AG04449 (cell line): ENCODE results near the gene PSRC1.

Experiments used
- CTCF ChIA-PET: fragments of 350-600 bp; formaldehyde crosslinking; extraction: SDS; loops from one replicate; lab custom pipeline; 2021; ENCODE audit warnings: antibody characterized with exemption; lab: Yijun Ruan, JAX
- POLR2A ChIA-PET: fragments of 400-600, 350-600 bp; formaldehyde crosslinking; extraction: SDS; loops from one replicate; lab custom pipeline; 2020; ENCODE audit warnings: antibody characterized with exemption, inconsistent platforms; lab: Yijun Ruan, JAX
- DNase-seq: peaks from one replicate; pipeline ENCODE4 v3.0.0-alpha.2; 2010; ENCODE audit warnings: low read depth, low spot score
- H3K4me3 ChIP-seq: 2 replicates; pipeline ENCODE4 v1.5.1; 2011; ENCODE audit warnings: low read depth, mild to moderate bottlenecking, control low read depth, low read length
- CTCF ChIP-seq: IDR thresholded peaks from one replicate; pipeline ENCODE4 v1.5.1; 2011; ENCODE audit warnings: mild to moderate bottlenecking, moderate library complexity, low read length, control low read depth, inconsistent platforms; ENCODE audit not compliant: insufficient read depth; ENCODE audit errors: missing control alignments

PSRC1 gene

DNA sequence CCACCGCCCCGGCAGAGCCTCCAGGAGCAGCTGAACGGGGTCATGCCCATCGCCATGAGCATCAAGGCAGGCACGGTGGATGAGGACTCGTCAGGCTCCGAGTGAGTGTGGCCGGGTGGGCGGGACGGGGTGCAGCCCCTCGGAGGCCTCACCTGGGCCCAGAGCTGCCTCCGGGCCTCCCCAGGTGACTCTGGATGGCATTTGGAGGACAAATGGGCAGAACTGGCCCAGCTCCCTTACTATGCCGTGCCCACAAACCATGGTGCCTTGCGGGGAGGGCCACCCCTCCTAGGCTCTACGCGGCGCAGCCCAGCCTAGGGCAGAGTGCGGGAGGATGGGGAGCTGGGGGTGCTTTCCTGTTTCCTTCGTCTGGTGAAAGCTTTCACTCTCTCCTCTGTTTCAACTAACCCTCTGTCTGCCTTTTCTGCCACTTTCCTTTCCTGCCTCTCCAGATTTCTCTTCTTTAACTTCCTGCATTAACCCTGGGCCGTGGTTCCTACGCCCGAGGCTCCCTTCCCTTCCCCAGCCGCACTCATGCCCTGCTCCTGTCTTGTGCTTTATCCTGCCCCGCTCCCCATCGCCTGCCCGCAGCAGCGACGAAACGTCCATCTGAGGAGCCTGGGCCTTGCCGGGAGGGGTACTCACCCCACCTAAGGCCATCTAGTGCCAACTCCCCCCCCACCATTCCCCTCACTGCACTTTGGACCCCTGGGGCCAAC is 9.2 kb downstream of the PSRC1 start:
- CTCF ChIA-PET = interaction anchor here (1.2 kb wide), 2 partner anchors 9 to 72 kb away, joined by 3 to 5 read pairs; no protein-coding TSS in a partner anchor
- DNase-seq = no peak
- no peak overlapping the region for H3K4me3 ChIP-seq
- POLR2A ChIA-PET = no interaction called here
- TF ChIP-seq CTCF = no peak

DNA sequence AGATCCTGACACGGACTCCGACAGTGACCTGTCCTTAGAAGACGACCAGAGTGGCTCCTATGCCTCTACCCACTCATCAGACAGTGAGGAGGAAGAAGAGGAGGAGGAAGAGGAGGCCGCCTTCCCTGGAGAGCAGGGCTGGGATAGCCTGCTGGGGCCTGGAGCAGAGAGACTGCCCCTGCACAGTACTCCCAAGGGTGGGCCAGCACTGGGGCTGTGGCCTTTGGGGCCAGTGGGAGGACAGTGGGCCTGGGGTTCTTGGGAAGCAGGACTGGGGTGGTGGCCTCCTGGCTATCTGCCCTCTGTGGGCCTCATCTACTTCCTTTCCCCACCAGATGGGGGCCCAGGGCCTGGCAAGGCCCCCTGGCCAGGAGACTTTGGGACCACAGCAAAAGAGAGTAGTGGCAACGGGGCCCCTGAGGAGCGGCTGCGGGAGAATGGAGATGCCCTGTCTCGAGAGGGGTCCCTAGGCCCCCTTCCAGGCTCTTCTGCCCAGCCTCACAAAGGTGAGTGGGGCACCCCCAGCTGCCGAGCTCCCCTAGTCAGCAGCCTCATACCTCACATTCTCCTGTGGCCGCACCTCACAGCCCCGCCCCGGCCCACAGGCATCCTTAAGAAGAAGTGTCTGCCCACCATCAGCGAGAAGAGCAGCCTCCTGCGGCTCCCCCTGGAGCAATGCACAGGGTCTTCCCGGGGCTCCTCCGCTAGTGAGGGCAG is 10.0 kb downstream of the PSRC1 start:
- CTCF ChIA-PET = interaction anchor here (1.2 kb wide), 2 partner anchors 9 to 71 kb away, joined by 3 to 5 read pairs; no protein-coding TSS in a partner anchor
- no peak overlapping the region for H3K4me3 ChIP-seq
- no peak for TF ChIP-seq CTCF
- POLR2A ChIA-PET = no interaction called here
- no peak for DNase-seq

DNA sequence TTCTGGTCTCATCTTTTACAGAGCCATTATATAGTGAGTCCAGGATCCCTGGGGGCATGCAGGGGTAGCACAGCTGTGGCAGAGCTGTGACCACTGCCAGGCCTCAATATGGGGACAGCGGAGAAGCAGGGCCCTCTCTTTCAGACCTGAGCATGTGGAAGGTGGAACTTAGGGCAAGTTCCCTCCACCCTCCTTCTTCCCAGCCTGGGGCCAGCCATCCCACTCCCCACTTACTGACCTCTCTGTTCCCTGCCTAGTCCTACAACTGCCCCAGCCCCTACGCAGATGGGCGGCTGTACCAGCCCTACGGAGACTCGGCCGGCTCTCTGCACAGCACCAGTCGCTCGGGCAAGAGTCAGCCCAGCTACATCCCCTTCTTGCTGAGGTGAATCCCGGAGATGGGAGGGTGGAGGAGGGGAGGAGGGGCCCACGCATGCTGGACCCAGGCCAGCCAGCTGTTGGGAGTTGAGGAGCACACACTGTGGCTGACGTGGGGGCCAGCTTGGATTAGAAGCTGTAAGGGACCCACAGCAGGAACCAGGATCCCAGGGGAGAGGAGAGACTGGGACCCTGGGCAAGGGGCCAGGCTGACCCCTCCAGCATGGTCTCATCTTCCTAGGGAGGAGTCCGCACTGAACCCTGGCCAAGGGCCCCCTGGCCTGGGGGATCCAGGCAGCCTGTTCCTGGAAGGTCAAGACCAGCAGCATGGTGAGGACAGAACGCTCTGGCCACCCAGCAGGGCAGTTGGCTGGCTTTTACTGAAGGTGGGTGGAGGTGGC is 10.7 kb downstream of the PSRC1 start:
- no peak overlapping the region for H3K4me3 ChIP-seq
- POLR2A ChIA-PET = no interaction called here
- no peak for DNase-seq
- no peak for TF ChIP-seq CTCF
- CTCF ChIA-PET = interaction anchor here (1.3 kb wide), 1 partner anchor 127 kb away, joined by 3 read pairs; no protein-coding TSS in a partner anchor

DNA sequence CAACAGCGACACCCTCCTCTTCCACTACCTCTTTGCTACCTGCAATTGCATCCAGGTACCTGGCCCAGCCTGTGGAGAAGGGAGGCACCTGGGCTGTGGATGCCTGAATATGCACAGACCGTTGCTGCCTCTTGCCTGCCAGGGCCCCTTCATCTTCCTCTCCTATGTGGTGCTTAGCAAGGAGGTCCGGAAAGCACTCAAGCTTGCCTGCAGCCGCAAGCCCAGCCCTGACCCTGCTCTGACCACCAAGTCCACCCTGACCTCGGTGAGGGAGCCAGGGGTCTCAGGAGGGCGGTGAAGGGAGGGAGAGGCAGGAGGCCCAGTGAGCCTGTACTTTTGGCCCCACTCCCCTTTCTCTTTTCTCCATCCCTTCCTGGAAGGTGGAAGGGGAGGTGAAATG is 11.5 kb downstream of the PSRC1 start:
- ChIA-PET CTCF (interaction anchor here (1.3 kb wide), 1 partner anchor 128 kb away, joined by 3 read pairs; no protein-coding TSS in a partner anchor), POLR2A (no interaction called here)
- H3K4me3 ChIP-seq = no peak overlapping the region
- no peak for TF ChIP-seq CTCF
- no peak for DNase-seq

DNA sequence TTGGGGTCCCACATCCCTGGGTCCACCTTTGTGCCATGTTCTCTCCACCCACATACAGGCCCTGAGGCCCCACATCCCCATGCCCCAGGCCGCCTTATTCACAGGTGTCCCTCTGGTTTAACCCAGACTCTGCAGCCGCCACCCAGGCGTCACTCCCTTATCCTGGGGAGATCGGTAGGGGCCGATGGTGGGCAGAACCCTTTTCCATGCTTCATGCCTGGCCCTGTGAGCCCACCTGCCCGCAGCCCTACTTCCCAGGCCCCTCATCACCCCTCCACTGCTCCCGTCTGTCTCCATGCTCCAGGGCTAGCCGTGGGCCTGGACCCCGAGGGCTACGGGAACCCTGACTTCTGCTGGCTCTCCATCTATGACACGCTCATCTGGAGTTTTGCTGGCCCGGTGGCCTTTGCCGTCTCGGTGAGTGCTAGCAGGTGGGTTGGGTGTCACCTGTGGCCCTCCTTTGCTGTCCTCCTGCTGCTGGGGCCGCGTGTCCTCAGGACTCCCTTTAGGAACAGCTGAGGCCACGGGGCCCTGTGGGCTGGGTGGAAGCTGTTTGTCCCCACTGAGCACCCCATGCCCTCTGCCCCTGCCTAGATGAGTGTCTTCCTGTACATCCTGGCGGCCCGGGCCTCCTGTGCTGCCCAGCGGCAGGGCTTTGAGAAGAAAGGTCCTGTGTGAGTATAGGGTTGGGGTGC is 12.2 kb downstream of the PSRC1 start:
- no peak for DNase-seq
- ChIA-PET POLR2A (no interaction called here), CTCF (interaction anchor here (1.3 kb wide), 1 partner anchor 128 kb away, joined by 3 read pairs; no protein-coding TSS in a partner anchor)
- no peak for TF ChIP-seq CTCF
- H3K4me3 ChIP-seq = no peak overlapping the region
